Activated CD4-positive, alpha-beta T cell treated with anti-CD3 and anti-CD28 coated beads for 1 hour (primary cell): ENCODE results near the gene COL28A1.

Experiments
- DNase-seq: peaks from one replicate; pipeline ENCODE4 v3.0.0-alpha.2; 2020

The COL28A1 gene

GRCh38 chr7:7557252-7557651 is 21.6 kb upstream of the COL28A1 start:
- no peak for DNase-seq

- no peak for DNase-seq
Measured at GRCh38 chr7:7556852-7557251, 21.2 kb upstream of the COL28A1 start.

- DNase-seq: no peak
Measured at GRCh38 chr7:7554649-7555575, 19.2 kb upstream of the COL28A1 start.

- no peak for DNase-seq
Measured at GRCh38 chr7:7554021-7554432, 18.4 kb upstream of the COL28A1 start.

GRCh38 chr7:7553386-7553785 is 17.7 kb upstream of the COL28A1 start:
- DNase-seq: no peak

GRCh38 chr7:7552199-7552598 is 16.5 kb upstream of the COL28A1 start:
- no peak for DNase-seq

GRCh38 chr7:7550663-7551062 is 15.0 kb upstream of the COL28A1 start:
- DNase-seq: no peak

- DNase-seq: no peak
Measured at GRCh38 chr7:7548407-7548806, 12.7 kb upstream of the COL28A1 start.

- no peak for DNase-seq
Measured at GRCh38 chr7:7542251-7542835, 6.7 kb upstream of the COL28A1 start.

GRCh38 chr7:7539711-7540110 is 4.0 kb upstream of the COL28A1 start:
- DNase-seq: no peak

GRCh38 chr7:7539152-7539551 is 3.5 kb upstream of the COL28A1 start:
- no peak for DNase-seq

- DNase-seq: no peak
Measured at GRCh38 chr7:7537711-7538110, 2.0 kb upstream of the COL28A1 start.

GRCh38 chr7:7536396-7537019 is 835 bp upstream of the COL28A1 start:
- DNase-seq: no peak

- DNase-seq: no peak
Measured at GRCh38 chr7:7533831-7534430, 1.7 kb downstream of the COL28A1 start.

GRCh38 chr7:7529328-7529727 is 6.3 kb downstream of the COL28A1 start:
- no peak for DNase-seq

GRCh38 chr7:7527047-7527446 is 8.6 kb downstream of the COL28A1 start:
- no peak for DNase-seq

- no peak for DNase-seq
Measured at GRCh38 chr7:7526006-7526405, 9.7 kb downstream of the COL28A1 start.

- no peak for DNase-seq
Measured at GRCh38 chr7:7524121-7524520, 11.6 kb downstream of the COL28A1 start.

- DNase-seq: no peak
Measured at GRCh38 chr7:7522421-7522820, 13.3 kb downstream of the COL28A1 start.

- no peak for DNase-seq
Measured at GRCh38 chr7:7521259-7521658, 14.4 kb downstream of the COL28A1 start.

- DNase-seq: no peak
Measured at GRCh38 chr7:7519528-7519927, 16.1 kb downstream of the COL28A1 start.

GRCh38 chr7:7519056-7519455 is 16.6 kb downstream of the COL28A1 start:
- no peak for DNase-seq

- no peak for DNase-seq
Measured at GRCh38 chr7:7517754-7518153, 17.9 kb downstream of the COL28A1 start.

GRCh38 chr7:7516662-7517061 is 19.0 kb downstream of the COL28A1 start:
- DNase-seq: no peak
